Erythroblast (primary cell): ENCODE data around the gene AGR3.

Source experiments
- GATA1 ChIP-seq: IDR thresholded peaks from 2 replicates; pipeline ENCODE4 v1.6.1; 2011; ENCODE audit warnings: low read depth, mild to moderate bottlenecking, control low read depth, low read length, moderate library complexity
- POLR2A ChIP-seq: IDR thresholded peaks from 2 replicates; pipeline ENCODE4 v1.6.1; 2011; ENCODE audit warnings: mild to moderate bottlenecking, low read length

- TF ChIP-seq POLR2A (no peak), GATA1 (no peak)
Measured at GRCh38 chr7:16817536-16817935, 64.2 kb downstream of the AGR3 start.
